RWPE1 (cell line): Measurements from ENCODE around the gene RAD51AP2.

Experiments used
- CTCF ChIA-PET: fragments of 350-600 bp; sonication (Branson Sonifier 250); formaldehyde crosslinking; extraction: SDS; loops from one replicate; lab custom pipeline; 2021; lab: Yijun Ruan, JAX
- POLR2A ChIA-PET: fragments of 400-600 bp; formaldehyde crosslinking; extraction: SDS; loops from one replicate; lab custom pipeline; 2020; ENCODE audit warnings: antibody characterized with exemption; ENCODE audit not compliant: low non-redundant PET; lab: Yijun Ruan, JAX
- DNase-seq: peaks from one replicate; pipeline ENCODE4 v3.0.0; 2012; ENCODE audit warnings: low spot score
- H3K27ac ChIP-seq: fragments of 450-650 bp; 2 replicates; pipeline ENCODE4 v1.5.1; 2017
- TF ChIP-seq, protein P1 (sequence below): fragments of 450-650 bp; conservative IDR thresholded peaks from 2 replicates; pipeline ENCODE4 v1.5.1; 2017; ENCODE audit warnings: low read depth, mild to moderate bottlenecking

RAD51AP2 gene

GRCh38 chr2:17538022-17538843 lies 20.0 kb upstream of the RAD51AP2 start:
- CTCF ChIA-PET: interaction anchor here (0.6 to 1.0 kb wide), 3 partner anchors 40 to 282 kb away, joined by 3 to 4 read pairs (median 4); no protein-coding TSS in a partner anchor
- POLR2A ChIA-PET: no interaction called here
- TF ChIP-seq, protein P1, sequence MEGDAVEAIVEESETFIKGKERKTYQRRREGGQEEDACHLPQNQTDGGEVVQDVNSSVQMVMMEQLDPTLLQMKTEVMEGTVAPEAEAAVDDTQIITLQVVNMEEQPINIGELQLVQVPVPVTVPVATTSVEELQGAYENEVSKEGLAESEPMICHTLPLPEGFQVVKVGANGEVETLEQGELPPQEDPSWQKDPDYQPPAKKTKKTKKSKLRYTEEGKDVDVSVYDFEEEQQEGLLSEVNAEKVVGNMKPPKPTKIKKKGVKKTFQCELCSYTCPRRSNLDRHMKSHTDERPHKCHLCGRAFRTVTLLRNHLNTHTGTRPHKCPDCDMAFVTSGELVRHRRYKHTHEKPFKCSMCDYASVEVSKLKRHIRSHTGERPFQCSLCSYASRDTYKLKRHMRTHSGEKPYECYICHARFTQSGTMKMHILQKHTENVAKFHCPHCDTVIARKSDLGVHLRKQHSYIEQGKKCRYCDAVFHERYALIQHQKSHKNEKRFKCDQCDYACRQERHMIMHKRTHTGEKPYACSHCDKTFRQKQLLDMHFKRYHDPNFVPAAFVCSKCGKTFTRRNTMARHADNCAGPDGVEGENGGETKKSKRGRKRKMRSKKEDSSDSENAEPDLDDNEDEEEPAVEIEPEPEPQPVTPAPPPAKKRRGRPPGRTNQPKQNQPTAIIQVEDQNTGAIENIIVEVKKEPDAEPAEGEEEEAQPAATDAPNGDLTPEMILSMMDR: no peak
- H3K27ac ChIP-seq: peak overlapping the region; percentile 89
- no peak for DNase-seq

- POLR2A ChIA-PET: no interaction called here
- no peak for DNase-seq
- H3K27ac ChIP-seq: no peak overlapping the region
- TF ChIP-seq, protein P1: no peak
- CTCF ChIA-PET: no interaction called here
Observed at GRCh38 chr2:17536416-17536815, 18.2 kb upstream of the RAD51AP2 start.

GRCh38 chr2:17533546-17533945 lies 15.3 kb upstream of the RAD51AP2 start:
- TF ChIP-seq, protein P1: no peak
- H3K27ac ChIP-seq: no peak overlapping the region
- DNase-seq: no peak
- ChIA-PET POLR2A (no interaction called here), CTCF (interaction anchor here (0.8 kb wide), 1 partner anchor 10 kb away, joined by 3 read pairs; no protein-coding TSS in a partner anchor)

DNA sequence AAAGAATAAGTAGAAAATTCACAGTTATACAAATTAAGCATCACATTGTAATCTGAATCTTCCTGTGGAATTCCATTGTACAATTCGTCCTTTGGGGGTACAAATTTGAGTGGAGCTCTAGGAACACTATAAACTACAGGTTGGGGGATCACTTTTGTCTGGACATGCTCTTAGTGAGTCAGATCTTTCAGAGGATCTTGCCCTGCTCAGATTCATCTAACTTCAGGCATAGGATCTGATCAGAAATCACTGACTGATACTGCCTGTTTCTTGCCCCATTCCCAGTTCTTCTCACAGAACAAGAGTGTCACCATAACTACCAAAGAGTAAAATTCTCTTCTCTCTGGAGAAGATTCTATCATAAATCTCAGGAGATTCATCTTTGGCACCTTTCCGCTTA lies 11.5 kb upstream of the RAD51AP2 start:
- H3K27ac ChIP-seq: no peak overlapping the region
- CTCF ChIA-PET: interaction anchor here (0.7 kb wide), 1 partner anchor 604 kb away, joined by 4 read pairs; no protein-coding TSS in a partner anchor
- TF ChIP-seq, protein P1: no peak
- DNase-seq: no peak
- POLR2A ChIA-PET: interaction anchor here (0.6 kb wide), 1 partner anchor 92 kb away, joined by 5 read pairs; no protein-coding TSS in a partner anchor

DNA sequence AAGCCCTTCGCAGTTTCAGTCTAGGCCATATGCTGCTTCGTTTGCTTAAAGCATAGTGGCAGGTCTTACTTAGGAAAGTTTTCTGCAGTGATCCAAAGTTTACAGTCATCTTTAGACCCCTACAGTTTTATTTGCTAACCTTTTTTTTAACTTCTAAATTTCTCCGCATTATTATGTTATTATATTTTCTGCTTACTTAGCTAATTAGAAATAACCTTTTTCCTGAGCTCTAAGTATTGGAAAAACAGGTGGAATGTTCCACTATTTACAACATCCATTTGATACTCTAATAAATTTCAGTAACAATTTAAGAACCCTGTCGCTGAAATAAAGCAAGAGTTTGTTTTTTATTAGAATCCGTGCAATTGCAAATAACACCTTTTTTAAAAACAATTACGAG lies 4.1 kb upstream of the RAD51AP2 start:
- ChIA-PET CTCF (no interaction called here), POLR2A (no interaction called here)
- no peak for DNase-seq
- TF ChIP-seq, protein P1: no peak
- H3K27ac ChIP-seq: no peak overlapping the region

GRCh38 chr2:17521621-17522020 lies 3.4 kb upstream of the RAD51AP2 start:
- TF ChIP-seq, protein P1: no peak
- DNase-seq: no peak
- H3K27ac ChIP-seq: no peak overlapping the region
- ChIA-PET POLR2A (no interaction called here), CTCF (no interaction called here)
